Hematopoietic multipotent progenitor cell treated with erythropoietin and hydrocortisone succinate and interleukin-3 and kit ligand, for 4 days (in vitro differentiated cells): ENCODE data around the gene RAF1.
"Not testable (repeated sequence)": the region's sequence is repeated elsewhere in the genome, so short reads cannot be mapped to it uniquely, and the experiment has no call there.

Experiments used
- DNase-seq: peaks from one replicate; pipeline ENCODE4 v3.0.0-alpha.2; 2015

RAF1 gene

DNA sequence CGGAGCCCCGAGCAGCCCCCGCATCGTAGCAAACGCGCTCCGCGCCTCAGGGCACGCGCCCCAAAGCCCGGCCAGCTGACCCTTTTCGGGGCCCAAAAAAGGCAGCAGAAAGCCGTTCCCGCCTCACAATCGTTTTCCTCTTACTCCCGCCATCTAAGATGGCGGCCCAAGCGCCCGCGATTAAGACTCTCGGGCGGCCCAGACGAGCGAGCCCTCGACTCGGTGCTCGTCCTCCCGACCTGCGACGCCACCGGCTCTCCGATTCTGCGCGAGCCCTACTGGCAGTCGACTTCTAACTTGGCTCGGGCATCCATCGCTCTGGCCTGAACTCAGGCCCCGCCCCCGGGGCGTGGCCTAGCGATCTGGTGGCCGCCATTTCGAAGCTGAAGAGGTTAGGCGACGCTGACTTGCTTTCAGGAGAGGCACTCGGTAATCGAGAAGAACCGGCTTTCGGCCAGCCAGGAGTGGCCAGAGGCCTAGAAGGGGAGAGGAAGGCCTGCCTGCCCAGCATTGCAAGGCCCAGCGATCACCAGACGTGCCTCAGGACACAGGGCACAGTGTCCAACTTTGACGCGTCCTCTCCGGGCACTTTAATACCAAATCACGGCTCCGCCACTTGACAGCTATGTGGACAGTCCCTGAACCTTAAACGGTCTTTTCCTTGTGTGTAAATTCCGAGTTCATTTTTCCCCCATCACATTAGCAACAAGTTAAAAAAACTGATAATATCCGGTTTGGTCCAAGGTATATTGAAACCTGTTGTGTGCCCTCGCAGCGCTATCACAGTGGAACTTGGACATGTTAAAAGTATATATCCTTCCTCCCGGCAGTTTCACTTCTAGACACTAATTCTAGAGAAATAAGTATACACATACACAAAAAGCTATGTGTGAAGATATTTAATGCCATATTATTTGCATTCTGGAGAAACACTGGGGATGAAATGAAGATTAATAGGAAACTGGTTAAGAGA, at the start of gene RAF1:
RAF1 (minus strand) TSS at position 182 of the 973 bp plus-strand sequence. CDS start 45,396 bp downstream, outside the sequence.
- peak; percentile 99 for DNase-seq

DNA sequence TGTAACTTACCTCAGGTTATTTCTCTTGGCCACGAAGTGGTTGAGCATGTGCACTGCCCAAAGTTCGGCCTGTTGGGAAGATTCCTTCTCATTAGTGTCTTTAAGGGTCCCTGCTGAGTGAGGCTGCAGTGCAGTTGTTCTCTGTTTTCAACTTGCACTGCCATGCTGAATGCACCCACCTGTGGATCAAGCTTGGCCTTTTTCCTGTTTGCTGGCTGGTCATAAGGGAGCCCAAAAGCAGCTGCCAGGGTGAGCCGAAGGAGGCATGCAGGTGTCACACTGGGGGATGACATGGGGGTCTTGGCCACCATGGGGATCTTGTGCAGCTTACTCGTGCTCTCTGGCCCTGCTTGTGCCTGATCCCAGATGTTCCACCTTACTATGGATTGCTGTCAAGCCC, 46.1 kb upstream of the RAF1 start:
- DNase-seq: no peak

DNA sequence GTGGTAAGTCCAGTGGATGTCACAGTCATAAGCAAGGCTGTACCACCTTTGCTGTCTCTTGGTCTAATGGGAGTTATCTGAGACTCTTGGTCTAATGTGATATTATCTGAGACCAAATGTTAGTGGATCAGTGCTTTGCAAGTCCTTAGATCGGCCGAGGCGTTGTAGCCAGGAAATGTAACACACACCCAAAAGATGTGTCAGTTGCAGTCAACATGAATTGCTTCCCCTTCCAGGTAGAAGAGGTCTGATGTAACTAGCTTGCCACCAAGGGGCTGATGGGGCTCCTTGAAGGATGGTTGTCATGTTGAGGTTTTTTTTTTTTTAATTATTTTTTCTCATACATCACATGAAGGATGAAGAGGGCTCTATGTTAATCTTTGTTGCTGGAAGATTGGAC, 45.4 kb upstream of the RAF1 start:
- DNase-seq: no peak

DNA sequence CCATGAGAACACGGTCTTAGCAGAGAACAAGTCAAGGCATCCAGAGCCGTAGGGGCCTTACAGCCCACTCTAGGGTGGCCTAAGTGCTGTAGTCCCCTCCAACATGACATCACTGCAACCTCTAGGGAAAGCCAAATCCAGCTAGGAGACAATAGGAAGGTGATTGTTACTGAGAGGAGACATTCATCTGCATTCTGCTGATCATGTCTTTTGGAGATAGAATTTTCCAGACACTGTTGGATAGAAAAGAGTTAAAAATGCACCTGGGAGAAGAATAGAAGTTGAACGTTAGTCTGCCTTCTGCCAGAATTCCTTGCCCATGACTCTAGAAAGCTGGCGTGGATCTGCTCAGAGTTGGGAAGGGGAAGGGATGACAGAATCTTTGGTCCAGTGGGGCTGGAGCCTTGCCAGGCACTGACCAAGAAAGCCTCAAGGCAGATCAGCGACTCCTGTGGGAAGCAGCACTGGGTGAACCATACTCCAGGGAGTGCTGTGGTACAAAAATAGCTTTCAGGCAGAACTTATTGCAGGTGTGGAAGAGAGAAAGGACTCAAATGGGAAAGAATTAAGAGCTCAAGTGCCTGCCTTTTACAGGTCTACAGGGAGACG, 44.8 kb upstream of the RAF1 start:
- DNase-seq: no peak

DNA sequence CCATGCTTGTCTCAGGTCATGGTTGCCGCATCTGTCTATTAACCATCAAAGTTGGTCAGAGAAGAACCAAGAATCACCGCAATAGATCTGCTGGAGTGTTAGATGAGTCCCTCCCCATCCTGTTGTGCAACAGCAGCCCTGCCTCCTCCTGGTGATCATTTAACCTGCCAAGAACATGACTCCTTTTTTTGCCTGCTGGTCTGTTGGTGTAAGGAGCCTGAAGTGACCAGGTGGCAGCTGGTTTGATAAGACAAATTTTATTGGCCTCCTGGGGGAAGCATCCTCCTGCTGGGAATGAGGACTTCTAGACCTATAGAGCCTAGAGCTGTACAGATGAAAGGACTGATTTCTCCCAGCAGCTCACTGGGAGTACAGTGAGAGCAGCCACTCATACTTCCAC, 43.5 kb upstream of the RAF1 start:
- DNase-seq: peak; percentile 46

DNA sequence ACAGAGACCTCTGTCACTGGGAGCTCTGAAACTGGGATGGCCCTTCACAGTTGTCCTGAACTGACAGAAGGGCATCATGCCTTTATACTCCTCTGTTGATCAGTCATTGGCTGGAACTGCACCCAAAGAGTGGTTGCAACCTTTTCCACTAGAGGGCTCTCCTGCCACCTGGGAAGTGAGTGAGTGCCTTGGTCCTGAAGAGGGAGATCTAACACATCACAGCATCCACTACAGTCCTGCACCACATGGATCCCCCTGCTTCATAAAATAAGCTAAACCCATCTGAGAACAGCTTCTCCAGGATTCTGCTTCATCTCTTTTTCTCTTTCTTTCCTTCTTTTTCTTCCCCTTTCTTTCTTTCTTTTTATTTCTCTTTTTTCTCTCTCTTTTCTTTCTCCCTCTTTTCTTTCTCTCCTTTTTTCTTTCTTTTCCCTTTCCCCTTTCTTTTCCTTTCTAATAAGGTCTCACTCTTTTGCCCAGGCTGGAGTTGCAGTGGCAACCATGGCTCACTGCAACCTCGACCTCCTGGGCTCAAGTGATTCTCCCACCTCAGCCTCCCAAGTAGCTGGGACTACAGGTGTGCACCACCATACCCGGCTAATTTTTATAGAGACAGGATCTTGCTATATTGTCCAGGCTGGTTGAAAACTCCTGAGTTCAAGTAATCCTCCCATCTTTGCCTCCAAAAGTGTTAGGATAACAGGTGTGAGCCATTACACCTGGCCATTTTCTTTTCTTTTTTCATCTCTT, 42.8 kb upstream of the RAF1 start:
- peak; percentile 91 for DNase-seq

DNA sequence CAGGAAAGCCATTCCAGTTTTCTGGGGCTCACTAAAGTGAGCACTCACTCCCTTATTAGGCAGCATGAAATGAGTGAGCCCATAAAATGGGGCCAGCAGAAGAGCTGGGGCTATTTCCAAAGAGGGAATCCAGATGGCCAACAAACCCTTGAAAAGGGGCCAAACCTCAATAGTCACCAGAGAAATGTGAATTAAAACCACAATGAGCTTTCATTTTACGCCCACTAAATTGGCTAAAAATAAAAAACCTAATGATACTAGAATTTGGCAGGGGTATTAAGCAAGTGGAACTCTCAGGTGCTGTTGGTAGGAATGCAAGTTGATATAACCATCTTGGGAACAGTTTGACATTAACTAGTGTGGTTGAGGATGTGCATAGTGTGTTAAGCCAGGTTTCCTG, 42.1 kb upstream of the RAF1 start:
- peak; percentile 22 for DNase-seq

DNA sequence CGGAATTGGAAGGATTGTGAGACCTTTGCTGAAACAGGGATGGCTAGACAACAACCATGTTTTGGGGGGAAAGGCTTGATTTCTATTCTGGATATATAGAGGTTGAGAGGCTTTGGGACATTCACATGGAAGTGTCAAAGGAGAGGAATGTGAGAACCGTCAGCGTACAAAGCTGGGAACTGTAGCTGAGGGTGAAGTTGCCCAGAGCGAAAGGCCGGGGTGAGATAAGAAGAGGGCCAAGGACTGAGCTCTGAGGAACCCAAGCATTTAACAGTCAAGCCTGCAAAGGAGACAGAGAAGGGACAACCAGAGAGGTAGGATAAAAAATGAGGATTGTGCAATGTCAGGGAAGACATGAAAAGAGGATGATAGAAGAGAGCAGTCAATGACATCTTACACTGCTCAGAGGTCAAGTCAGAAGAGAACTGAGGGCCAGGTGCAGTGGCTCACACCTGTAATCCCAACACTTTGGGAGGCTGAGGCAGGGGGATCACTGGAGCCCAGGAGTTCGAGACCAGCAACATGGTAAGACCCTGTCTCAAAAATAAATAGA, 41.5 kb upstream of the RAF1 start:
- no peak for DNase-seq

DNA sequence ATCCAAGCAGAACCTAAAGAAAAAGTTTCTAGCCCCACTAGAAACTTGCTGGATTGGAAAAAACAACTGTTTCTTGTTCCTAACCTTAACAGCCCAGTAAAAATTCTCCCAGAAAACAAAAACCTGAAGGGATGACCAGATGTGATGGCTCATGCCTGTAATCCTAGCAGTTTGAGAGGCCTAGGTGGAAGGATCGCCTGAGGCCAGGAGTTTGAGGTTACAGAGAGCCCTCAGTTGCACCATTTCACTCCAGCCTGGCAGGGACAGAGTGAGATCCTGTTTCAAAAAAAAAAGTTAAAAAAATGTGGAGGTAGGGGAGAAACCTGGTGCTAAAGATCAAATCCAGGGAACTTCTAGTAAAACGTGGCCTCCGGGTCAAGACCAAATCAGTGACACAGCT, 38.6 kb upstream of the RAF1 start:
- no peak for DNase-seq

DNA sequence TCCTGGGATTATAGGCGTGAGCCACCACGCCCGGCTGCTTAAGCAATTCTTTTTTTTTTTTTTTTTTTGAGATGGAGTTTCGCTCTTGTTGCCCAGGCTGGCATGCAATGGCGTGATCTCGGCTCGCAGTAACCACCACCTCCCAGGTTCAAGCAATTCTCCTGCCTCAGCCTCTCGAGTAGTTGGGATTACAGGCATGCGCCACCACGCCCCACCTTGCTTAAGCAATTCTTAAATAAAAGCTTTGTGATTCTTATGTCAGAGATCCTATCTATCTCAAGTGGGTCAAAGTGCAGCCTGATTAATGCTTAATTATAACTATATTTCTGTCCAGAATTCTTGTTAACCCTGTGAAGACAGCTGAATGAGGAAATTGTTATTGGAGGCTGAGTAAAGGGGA, 37.7 kb upstream of the RAF1 start:
- not testable (repeated sequence) for DNase-seq

DNA sequence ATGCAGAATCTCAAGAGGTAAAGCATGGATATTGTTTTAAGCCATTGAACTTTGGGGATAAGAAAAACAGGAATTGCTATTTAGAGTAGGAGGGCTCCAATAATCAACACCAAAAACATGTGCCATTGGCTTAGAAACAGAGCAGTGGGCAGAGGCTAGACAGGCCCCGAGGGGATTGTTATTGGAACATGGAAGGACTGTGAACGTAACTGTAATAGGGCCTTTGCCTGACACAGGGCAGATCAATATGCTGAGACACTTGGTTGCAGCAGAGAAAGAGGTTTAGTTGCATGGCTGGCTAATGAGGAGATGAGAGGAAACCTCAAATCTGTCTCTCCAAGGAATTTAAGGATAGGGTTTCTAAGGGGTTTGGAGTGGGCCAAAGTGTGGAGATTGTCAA, 36.9 kb upstream of the RAF1 start:
- no peak for DNase-seq

DNA sequence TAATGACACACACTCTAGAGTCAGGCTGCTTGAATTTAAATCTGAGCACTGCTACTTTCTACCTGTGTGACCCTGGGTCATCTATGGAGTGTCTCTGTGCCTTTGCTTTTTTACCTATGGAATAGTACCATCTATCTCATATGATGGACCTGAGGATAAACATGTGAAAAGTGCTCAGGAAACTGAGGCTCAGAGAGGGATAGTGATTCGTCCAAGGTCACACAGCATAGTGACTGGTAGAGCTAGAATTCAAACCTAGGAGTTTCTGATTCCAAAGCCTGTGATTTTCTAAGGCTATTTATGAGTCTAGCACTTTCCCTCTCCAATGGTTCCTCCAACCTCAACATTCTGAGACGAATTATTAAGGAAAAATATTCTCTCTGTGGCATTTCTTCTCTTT, 32.0 kb upstream of the RAF1 start:
- no peak for DNase-seq

DNA sequence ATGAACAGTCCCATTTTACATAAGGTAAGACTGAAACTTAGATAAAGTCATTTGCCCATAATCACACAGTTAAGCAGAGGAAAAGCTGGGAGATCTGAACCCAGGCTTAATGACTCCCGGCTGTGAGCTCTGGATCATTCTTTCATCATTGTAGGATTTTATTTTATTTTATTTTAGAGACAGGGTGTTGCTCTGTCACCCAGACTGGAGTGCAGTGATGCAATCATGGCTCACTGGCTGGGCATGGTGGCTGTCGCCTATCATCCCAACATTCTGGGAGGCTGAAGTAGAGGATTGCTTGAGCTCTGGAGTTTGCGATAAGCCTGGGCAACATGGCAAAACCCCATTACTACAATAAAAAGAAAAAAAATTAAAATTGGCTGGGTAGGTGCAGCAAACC, 31.2 kb upstream of the RAF1 start:
- DNase-seq: no peak

DNA sequence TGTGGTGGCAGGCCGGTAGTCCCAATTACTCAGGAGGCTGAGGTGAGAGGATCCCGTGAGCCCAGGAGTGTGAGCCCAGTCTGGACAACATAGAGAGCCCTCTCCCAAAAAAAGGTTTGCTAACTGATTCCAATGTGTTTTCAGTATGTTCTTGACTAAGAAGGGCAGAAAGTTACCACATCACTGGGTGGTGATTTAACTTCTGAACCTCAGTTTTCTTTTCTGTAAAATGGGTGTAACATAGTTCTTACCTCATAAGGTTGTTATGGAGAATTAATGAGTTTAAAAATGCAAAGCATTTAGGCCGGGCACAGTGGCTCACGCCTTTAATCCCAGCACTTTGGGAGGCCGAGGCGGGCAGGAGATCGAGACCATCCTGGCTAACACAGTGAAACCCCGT, 28.5 kb upstream of the RAF1 start:
- DNase-seq: no peak

DNA sequence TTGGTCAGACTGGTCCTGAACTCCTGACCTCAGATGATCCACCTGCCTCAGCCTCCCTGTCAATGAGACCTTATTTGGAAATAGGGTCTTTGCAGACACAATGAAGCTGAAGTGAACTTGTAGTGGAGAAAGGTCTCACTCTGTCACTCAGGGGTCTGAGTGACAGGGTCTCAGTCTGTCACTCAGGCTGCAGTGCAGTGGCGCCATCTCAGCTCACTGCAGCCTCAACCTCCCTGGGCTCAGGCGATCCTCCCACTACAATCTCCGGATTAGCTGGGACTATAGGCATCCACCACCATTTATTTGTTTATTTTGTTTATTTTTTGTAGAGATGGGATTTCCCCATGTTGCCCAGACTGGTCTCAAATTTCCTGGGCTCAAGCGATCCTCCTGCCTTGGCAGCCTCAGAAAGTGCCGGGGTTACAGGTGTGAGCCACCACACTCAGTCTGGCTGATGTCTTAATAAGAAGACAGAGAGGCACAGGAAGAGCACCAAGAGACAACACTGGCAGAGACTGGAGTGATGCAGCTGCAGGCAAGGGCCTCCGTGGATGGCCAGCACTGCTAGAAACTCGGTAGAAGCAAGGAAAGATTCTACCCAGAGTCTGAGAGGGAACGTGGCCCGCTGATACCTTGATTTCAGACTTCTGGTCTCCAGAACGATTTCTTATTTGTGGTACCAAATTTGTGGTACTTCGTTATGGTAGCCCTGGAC, 26.2 kb upstream of the RAF1 start:
- no peak for DNase-seq

DNA sequence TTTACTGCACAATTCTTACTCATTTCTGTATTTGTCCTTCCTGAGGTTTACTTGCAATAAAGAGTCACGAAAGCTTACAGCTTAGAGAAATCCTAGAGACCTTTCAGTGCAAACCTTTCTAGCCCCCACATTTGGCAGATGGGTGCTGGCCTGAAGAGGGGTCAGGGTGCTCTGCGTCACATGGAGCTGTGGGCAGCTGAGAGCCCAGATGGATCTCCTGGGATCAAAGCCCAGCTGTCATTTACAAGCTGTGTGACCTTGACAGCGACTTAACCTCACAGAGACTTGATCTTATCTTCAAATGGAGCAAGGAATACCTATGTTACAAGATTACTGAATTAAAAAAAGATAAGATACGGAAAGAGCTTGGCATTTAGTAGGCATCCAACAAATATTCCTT, 24.0 kb upstream of the RAF1 start:
- DNase-seq: no peak

DNA sequence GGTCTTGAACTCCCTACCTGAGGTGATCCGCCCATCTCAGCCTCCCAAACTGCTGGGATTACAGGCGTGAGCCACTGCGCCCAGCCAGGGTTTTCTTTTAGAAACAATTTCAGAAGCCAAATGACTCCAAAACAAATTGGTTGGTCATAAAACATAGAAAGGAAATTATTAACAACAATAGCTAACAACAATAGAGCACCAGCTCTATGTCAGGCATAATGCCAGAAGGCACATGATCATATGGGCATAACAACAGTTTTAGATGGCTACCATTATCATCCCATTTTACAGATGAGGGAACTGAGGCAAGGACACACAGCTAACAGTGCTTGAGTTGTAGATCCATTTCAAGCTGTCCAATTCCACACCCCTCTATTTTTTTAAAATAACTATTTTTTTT, 22.2 kb upstream of the RAF1 start:
- DNase-seq: no peak

DNA sequence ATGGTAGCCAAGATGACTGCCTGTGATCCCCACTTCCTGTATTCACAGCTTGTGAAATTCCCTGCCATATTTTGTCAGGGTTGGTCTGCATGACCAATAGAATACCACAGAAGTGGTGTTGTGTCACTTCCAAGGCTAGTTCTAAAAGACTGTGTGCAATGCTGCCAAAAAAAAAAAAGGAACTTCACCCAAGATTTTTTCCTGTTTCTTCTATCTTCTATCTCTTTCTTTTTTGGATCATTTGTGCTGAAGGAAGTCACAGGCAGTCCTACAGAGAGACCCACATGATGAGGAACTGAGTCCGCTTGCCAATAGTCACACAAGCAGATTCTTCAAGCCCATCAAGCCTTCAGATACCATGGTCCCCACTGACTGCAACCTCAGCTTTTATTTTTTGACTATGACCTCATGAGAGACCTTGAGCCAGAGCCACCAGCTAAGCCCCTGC, 18.1 kb upstream of the RAF1 start:
- DNase-seq: peak; percentile 79

DNA sequence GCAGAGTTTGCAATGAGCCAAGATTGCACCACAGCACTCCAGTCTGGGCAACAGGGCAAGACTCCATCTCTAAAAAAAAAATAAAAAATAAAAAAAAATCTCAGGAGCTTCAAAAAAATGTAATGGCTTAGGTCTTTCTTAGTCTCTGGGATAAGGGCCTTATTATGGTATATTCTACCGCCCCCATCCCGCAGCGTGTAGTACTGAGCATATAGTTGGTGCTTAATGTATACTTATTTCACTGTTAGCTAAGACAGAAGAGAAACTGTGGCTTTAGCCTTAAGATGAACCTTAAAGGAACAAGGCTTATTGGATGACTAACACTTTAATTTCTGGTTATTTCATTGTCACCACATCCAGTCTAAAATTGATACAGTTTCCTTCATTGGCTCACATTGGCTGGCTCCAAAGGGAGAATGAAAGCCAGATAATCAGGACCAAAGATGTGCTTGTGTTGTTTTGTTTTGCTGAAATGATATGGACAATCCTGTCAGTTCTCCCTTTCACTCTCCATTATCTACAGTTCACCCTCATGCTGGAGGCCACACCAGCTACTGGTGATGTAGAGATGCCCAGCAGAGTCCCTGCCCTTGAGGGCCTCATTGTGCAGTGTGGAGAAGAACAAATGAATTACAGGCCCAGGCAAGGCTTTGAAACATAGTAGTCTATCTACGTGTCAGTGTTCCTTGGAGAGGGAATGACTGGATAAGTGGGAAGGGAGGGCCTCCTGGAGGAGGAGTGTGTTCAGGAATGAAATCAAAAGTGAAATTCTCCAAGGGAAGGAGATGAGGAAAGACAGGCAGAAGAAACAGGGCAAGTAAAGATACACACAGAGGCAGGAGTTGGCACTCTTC, 17.4 kb upstream of the RAF1 start:
- DNase-seq: no peak

DNA sequence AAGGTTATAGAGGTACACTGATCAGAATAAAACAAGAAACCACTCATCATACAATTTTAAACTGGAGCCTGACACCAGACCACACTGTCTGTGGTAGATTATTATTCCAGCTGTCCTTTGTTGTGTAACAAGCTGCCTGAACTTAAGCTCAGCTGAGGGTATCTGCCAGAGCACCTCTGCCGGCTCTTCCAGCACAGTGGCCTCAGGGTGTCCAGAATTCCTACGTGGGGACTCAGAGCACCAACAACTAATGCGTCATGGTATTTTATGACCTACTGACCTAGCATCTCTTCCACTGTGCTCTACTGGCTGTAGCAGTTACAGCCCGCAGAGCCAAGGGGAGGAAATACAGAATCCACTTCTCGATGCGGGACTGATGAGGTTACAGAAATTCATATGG, 15.6 kb upstream of the RAF1 start:
- DNase-seq: no peak

DNA sequence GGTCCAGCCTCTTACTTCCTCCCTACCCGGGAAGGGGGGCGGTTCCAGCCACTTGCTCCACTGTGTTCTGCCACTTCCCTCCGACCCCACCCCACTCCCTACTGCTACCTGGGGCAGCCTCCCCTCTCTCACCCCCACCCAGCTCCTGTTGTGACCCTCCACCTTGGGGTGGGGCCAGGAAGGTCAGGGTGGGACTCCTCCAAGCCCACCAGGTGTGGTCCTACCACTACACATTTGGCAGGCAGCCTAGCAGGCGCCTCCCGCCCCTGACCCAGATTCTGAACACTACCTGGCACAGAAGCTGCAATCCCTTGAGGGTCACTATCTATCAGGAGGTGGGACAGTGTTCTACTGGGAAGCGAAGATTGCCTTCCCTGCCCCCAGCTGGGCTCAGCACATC, 13.7 kb upstream of the RAF1 start:
- no peak for DNase-seq
